ENCODE results near the gene IL10. TPM values are rescaled to one million over a fixed set of nuclear protein-coding genes. Genes with fewer than 3 reads are reported as not detected.

Gene IL10
- total and polyA plus RNA-seq, 4 donors, result 2.7 to 12.6 (median 3.6) TPM

- no peak for DNase-seq
- Histone ChIP-seq H3K9me3 (ENCODE audit: control insufficient read depth, low read length) (no peaks in the 10 kb centered on the region), H3K27ac (ENCODE audit: low read depth in 1 of 2, low read length in 2 of 2) (no peak overlapping the region), H3K4me3 (ENCODE audit: low read length in 2 of 2) (no peak overlapping the region), H3K36me3 (ENCODE audit: control insufficient read depth in 1 of 2, insufficient read depth in 2 of 2, low read length in 1 of 2) (no peaks in the 10 kb centered on the region), H3K4me1 (ENCODE audit: control insufficient read depth in 1 of 2, insufficient read depth in 2 of 2, low read length in 2 of 2) (peaks cover 0 to 2% of the 10 kb centered on the region in 2 donors), H3K27me3 (ENCODE audit: control insufficient read depth in 1 of 2, insufficient read depth in 2 of 2, low read length in 1 of 2) (no peaks in the 10 kb centered on the region)
- 96 to 100% methylated on average over 1 of the region's 1 CpG for WGBS, 2 donors
- ATAC-seq (ENCODE audit: low FRiP score), result no peak
- intact Hi-C loops (cut with DNase I), result no loop called here
Observed at GRCh38 chr1:206717674-206717989, 54.7 kb downstream of the IL10 start.

Other genes with a start within 250 kb of the IL10 start
- 10 to 100 TPM; 29.6 to 46.5 TPM for gene EIF2D, start 160.0 kb downstream of the IL10 start, total RNA-seq
- gene EIF2D, start 160.0 kb downstream of the IL10 start, polyA plus RNA-seq, result 10 to 100 TPM; 26.2 to 48.3 TPM
- 10 to 100 TPM in 1 of 2 donors, 1 to 10 TPM in 1; 8.2 to 10.7 TPM for gene DYRK3, start 137.0 kb downstream of the IL10 start, total RNA-seq
- 1 to 10 TPM; 2.8 to 4.2 TPM for gene DYRK3, start 137.0 kb downstream of the IL10 start, polyA plus RNA-seq
- gene MAPKAPK2, start 87.6 kb downstream of the IL10 start, total RNA-seq, result 100 to 1,000 TPM in 1 of 2 donors, 10 to 100 TPM in 1; 81.3 to 117 TPM
- 10 to 100 TPM; 40.2 to 54.1 TPM for gene MAPKAPK2, start 87.6 kb downstream of the IL10 start, polyA plus RNA-seq
- not detected for gene IL19, start 1.7 kb downstream of the IL10 start, total RNA-seq
- gene IL19, start 1.7 kb downstream of the IL10 start, polyA plus RNA-seq, result not detected
- not detected for gene IL20, start 93.1 kb upstream of the IL10 start, total RNA-seq
- gene IL20, start 93.1 kb upstream of the IL10 start, polyA plus RNA-seq, result not detected
- gene IL24, start 124.9 kb upstream of the IL10 start, total RNA-seq, result not detected
- not detected for gene IL24, start 124.9 kb upstream of the IL10 start, polyA plus RNA-seq
- 1 to 10 TPM; 3.3 to 4.0 TPM for gene FCMR, start 149.4 kb upstream of the IL10 start, total RNA-seq
- gene FCMR, start 149.4 kb upstream of the IL10 start, polyA plus RNA-seq, result 1 to 10 TPM in 1 of 2 donors, under 1 TPM in 1; 0.28 to 1.3 TPM
- gene PIGR, start 174.0 kb upstream of the IL10 start, total RNA-seq, result 1 to 10 TPM in 1 of 2 donors, under 1 TPM in 1; 0.84 to 2.1 TPM
- 10 to 100 TPM in 1 of 2 donors, under 1 TPM in 1; 0.28 to 67.5 TPM for gene PIGR, start 174.0 kb upstream of the IL10 start, polyA plus RNA-seq
- gene FCAMR, start 198.0 kb upstream of the IL10 start, total RNA-seq, result not detected
- not detected for gene FCAMR, start 198.0 kb upstream of the IL10 start, polyA plus RNA-seq